GM12878 (cell line): Measurements from ENCODE around the gene ELP6. TPM values are rescaled to one million over a fixed set of nuclear protein-coding genes. Genes with fewer than 3 reads are reported as not detected.

Experiments used
- ATF7 ChIP-seq: fragments of 450-650 bp; IDR thresholded peaks from 2 replicates; pipeline ENCODE4 v1.6.1; 2016; ENCODE audit warnings: low read depth, mild to moderate bottlenecking
- CUX1 ChIP-seq: IDR thresholded peaks from 2 replicates; pipeline ENCODE4 v1.6.1; 2012; ENCODE audit warnings: improper control_type of control experiment, low read depth, low read length; ENCODE audit not compliant: insufficient replicate concordance
- EP300 ChIP-seq, 2 experiments: fragments of 150-350 bp in 1 of 2; IDR thresholded peaks; 2 replicates each; pipeline ENCODE4 v1.6.1; 2011 to 2012; ENCODE audit warnings: low read depth in 2 of 2, low read length in 2 of 2, borderline replicate concordance in 1 of 2, improper control_type of control experiment in 1 of 2, inconsistent platforms in 1 of 2; ENCODE audit not compliant: control insufficient read depth in 1 of 2
- HDGF ChIP-seq: fragments of 450-650 bp; IDR thresholded peaks from 2 replicates; pipeline ENCODE4 v1.6.1; 2016; ENCODE audit warnings: antibody characterized with exemption
- IRF4 ChIP-seq: IDR thresholded peaks from 2 replicates; pipeline ENCODE4 v1.6.1; 2011; ENCODE audit warnings: low read depth, low read length
- MAX ChIP-seq: IDR thresholded peaks from 2 replicates; pipeline ENCODE4 v1.6.1; 2012; ENCODE audit warnings: low read depth, low read length, improper control_type of control experiment
- MEF2B ChIP-seq: fragments of 450-650 bp; IDR thresholded peaks from 2 replicates; pipeline ENCODE4 v1.6.1; 2018; ENCODE audit warnings: mild to moderate bottlenecking, moderate library complexity; ENCODE audit not compliant: partially characterized antibody, poor library complexity, severe bottlenecking
- MXI1 ChIP-seq: fragments of 150-350 bp; IDR thresholded peaks from 2 replicates; pipeline ENCODE4 v1.6.1; 2011; ENCODE audit warnings: low read depth, mild to moderate bottlenecking, inconsistent platforms, low read length, improper control_type of control experiment
- NR2C1 ChIP-seq: fragments of 450-650 bp; IDR thresholded peaks from 2 replicates; pipeline ENCODE4 v1.6.1; 2017; ENCODE audit warnings: antibody characterized with exemption, mild to moderate bottlenecking, moderate library complexity
- RELA ChIP-seq: fragments of 450-650 bp; IDR thresholded peaks from 2 replicates; pipeline ENCODE4 v1.8.0; 2014; ENCODE audit warnings: borderline replicate concordance; ENCODE audit not compliant: partially characterized antibody
- SMAD1 ChIP-seq: fragments of 450-650 bp; IDR thresholded peaks from 2 replicates; pipeline ENCODE4 v1.6.1; 2018; ENCODE audit warnings: mild to moderate bottlenecking, low read depth; ENCODE audit not compliant: partially characterized antibody
- ZBTB33 ChIP-seq: fragments of 450-650 bp; IDR thresholded peaks from 2 replicates; pipeline ENCODE4 v1.6.1; 2017; ENCODE audit warnings: mild to moderate bottlenecking
- ZNF274 ChIP-seq: IDR thresholded peaks from one replicate; pipeline ENCODE4 v1.8.0; 2011; ENCODE audit not compliant: insufficient read length, insufficient read depth
- ZNF384 ChIP-seq: IDR thresholded peaks from 2 replicates; pipeline ENCODE4 v1.6.1; 2012; ENCODE audit warnings: low read depth, mild to moderate bottlenecking, low read length, improper control_type of control experiment, borderline replicate concordance
- polyA plus RNA-seq, 11 experiments: library from polyadenylated mRNA; depleted of rRNA in 4 of 11; unstranded in 6 of 11; stranded (reverse) in 5 of 11; fragments of >200 nt; fragmentation: Nextera tagmentation in 4 of 11; fragmentation: Illumina TruSeq in 1 of 11; extraction: Ambion mirVana in 4 of 11; extraction: Trizol in 1 of 11; gene quantifications; 1 replicate in 1 of 11; 2 replicates in 10 of 11; pipeline versions ENCODE4 v1.2.1 to v1.2.3, GENCODE V29; 2011 to 2016; ENCODE audit warnings: inconsistent platforms in 2 of 11, missing spikeins in 2 of 11, low read depth in 1 of 11
- total RNA-seq, 4 experiments: library from RNA; depleted of rRNA in 3 of 4; stranded (reverse); fragments of >200 nt in 3 of 4; fragmentation: Illumina TruSeq in 1 of 4; extraction: Trizol in 1 of 4; gene quantifications; 2 replicates each; pipeline versions ENCODE4 v1.2.1 to v1.2.3, GENCODE V29; 2013 to 2021
- TF ChIP-seq, protein P1 (sequence below): IDR thresholded peaks from 2 replicates; pipeline ENCODE4 v1.6.1; 2011; ENCODE audit warnings: borderline replicate concordance, low read depth, mild to moderate bottlenecking, moderate library complexity, mixed read lengths, low read length; ENCODE audit not compliant: insufficient read depth; ENCODE audit errors: extremely low read length

The ELP6 gene
- total and polyA plus RNA-seq, 10 of the 15 experiments (the other 5 are each of a cell fraction or from before 2014, with no cell fraction given), result 39.5 to 83.3 (median 50.2) TPM

DNA sequence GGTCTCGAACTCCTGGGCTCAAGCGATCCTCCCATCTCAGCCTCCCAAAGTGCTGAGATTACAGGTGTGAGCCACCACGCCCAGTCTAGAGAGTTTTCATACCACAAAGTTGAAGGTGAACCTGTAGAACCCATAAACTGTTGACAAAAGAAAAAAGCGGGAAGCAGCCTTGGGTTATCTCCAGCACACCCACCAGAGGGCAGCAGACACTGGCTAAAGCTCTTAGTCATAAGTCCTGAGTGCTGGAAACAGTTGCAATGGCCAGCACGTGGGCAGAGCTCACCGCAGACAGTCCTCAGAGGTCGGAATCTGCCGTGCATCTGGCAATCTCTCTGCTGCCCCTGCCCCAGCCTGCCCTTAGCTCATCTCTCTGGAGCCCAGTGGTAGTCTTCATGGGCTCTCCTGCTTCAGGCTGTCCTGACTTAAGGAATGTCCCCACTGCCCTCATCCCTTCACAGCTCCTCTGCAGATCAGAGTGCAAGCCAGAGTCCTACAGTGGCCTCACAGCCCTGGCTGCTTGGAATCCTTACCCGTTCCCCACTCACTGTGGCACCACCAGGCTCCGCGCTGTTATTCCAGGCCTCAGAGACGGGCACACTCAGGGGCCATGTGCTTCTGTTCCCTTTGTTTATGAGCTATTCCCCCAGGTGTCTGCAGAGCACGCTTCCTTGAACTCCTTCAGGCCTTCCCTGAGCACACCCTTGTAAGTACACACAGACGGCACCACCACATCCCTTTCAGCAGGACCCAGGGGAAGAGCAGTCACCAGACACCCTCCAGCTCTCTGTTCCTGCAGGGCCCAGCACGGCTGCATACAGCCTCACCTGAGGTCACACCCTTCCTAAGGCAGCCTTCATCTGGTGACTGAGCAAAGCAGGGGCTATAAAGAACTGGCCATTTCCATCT lies 8.8 kb upstream of the ELP6 start (continued):
- TF ChIP-seq ZBTB33, result no peak
- peak; percentile 90 for TF ChIP-seq MAX
- TF ChIP-seq IRF4, result peak; percentile 57; the same call in 1 of the 2 replicates
- TF ChIP-seq ZNF384, result peak; percentile 58; the same call in 1 of the 2 replicates
- TF ChIP-seq SMAD1, result no peak
- no peak for TF ChIP-seq RELA
- TF ChIP-seq, protein P1, sequence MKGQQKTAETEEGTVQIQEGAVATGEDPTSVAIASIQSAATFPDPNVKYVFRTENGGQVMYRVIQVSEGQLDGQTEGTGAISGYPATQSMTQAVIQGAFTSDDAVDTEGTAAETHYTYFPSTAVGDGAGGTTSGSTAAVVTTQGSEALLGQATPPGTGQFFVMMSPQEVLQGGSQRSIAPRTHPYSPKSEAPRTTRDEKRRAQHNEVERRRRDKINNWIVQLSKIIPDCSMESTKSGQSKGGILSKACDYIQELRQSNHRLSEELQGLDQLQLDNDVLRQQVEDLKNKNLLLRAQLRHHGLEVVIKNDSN, result peak; percentile 77
- TF ChIP-seq ATF7, result peak; percentile 22; the same call in 1 of the 2 replicates
- TF ChIP-seq NR2C1, result no peak
- no peak for TF ChIP-seq HDGF
- no peak for TF ChIP-seq CUX1
- peak; percentile 84; the same call in 1 of the 2 replicates for TF ChIP-seq MXI1
- TF ChIP-seq EP300 (IDR thresholded peaks at IDR 0.05; ENCODE audit: borderline replicate concordance in 1 of 2, control insufficient read depth in 1 of 2, low read depth in 2 of 2, low read length in 2 of 2), result no peak
- no peak for TF ChIP-seq MEF2B
- no peak for TF ChIP-seq ZNF274
